ENCODE data around the gene ACTG1. TPM values are rescaled to one million over a fixed set of nuclear protein-coding genes. Genes with fewer than 3 reads are reported as not detected.
"Not testable (repeated sequence)": the region's sequence is repeated elsewhere in the genome, so short reads cannot be mapped to it uniquely, and the experiment has no call there.

Gene ACTG1
- total RNA-seq, 1 donor from 2014 or later = 2,949 TPM

DNA sequence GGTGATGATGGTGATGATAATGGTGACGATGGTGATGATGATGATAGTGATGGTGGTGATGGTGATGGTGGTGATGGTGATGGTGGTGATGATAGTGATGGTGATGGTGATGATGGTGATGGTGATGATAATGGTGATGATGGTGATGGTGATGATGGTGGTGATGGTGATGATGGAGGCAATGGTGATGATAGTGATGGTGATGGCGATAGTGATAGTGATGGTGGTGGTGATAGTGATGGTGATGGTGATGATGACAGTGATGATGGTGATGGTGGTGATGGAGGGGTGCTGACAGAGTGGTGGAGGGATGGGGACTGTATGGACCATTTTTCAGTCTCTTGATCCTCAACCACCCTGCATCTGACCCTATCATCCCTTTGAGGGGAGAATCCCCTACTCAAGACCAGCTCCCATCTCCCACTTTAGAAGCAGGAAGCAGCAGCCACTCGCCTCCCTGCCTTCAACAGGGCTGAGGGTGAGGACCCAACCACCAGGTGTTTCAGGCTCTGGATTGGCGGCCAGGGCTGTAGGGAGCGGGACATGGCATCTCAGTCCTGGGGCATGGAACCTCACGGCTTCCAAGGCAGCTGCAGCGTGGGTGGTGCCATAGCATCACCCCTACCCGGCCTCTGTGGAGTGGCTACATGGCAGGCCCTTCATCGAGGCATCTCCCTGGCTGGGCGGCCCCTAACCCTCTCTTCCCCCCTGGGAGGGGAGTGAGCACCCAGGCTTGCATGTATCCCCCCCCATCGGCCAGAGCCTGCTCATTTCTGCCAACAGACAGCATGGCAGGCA, 20.1 kb upstream of the ACTG1 start:
- no peak for ATAC-seq (ENCODE audit: low read depth)
- Mint-ChIP-seq H3K36me3 (ENCODE audit: low read depth) (peaks cover 2% of the 10 kb centered on the region), H3K4me1 (peaks cover 18% of the 10 kb centered on the region), H3K9me3 (no peaks in the 10 kb centered on the region), H3K4me3 (no peak overlapping the region), H3K27ac (no peak overlapping the region), H3K27me3 (peaks cover 1% of the 10 kb centered on the region)
- ChIA-PET POLR2A (interaction anchor here (0.8 kb wide), 1 partner anchor 14 kb away, joined by 3 read pairs; no protein-coding TSS in a partner anchor), CTCF (interaction anchor here (1.1 kb wide), 1 partner anchor 14 kb away, joined by 3 read pairs; no protein-coding TSS in a partner anchor)
- TF ChIP-seq, protein P1, sequence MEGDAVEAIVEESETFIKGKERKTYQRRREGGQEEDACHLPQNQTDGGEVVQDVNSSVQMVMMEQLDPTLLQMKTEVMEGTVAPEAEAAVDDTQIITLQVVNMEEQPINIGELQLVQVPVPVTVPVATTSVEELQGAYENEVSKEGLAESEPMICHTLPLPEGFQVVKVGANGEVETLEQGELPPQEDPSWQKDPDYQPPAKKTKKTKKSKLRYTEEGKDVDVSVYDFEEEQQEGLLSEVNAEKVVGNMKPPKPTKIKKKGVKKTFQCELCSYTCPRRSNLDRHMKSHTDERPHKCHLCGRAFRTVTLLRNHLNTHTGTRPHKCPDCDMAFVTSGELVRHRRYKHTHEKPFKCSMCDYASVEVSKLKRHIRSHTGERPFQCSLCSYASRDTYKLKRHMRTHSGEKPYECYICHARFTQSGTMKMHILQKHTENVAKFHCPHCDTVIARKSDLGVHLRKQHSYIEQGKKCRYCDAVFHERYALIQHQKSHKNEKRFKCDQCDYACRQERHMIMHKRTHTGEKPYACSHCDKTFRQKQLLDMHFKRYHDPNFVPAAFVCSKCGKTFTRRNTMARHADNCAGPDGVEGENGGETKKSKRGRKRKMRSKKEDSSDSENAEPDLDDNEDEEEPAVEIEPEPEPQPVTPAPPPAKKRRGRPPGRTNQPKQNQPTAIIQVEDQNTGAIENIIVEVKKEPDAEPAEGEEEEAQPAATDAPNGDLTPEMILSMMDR (IDR thresholded peaks at IDR 0.05) = no peak
- intact Hi-C loops (cut with micrococcal nuclease) = no loop called here
- no peak for DNase-seq

GRCh38 chr17:81531998-81532404, 19.4 kb upstream of the ACTG1 start:
- peaks cover 13% of the 10 kb centered on the region for H3K4me1 Mint-ChIP-seq
- H3K4me3 Mint-ChIP-seq; H3K27ac Mint-ChIP-seq; DNase-seq; intact Hi-C loops (cut with micrococcal nuclease); CTCF ChIA-PET; H3K27me3 Mint-ChIP-seq; H3K36me3 Mint-ChIP-seq (ENCODE audit: low read depth); POLR2A ChIA-PET; H3K9me3 Mint-ChIP-seq; ATAC-seq (ENCODE audit: low read depth): not testable (repeated sequence)

GRCh38 chr17:81531013-81531412, 18.4 kb upstream of the ACTG1 start:
- H3K27ac Mint-ChIP-seq = not testable (repeated sequence)
- POLR2A ChIA-PET = interaction anchor here (1.2 kb wide), 1 partner anchor 12 kb away, joined by 3 read pairs; no protein-coding TSS in a partner anchor

DNA sequence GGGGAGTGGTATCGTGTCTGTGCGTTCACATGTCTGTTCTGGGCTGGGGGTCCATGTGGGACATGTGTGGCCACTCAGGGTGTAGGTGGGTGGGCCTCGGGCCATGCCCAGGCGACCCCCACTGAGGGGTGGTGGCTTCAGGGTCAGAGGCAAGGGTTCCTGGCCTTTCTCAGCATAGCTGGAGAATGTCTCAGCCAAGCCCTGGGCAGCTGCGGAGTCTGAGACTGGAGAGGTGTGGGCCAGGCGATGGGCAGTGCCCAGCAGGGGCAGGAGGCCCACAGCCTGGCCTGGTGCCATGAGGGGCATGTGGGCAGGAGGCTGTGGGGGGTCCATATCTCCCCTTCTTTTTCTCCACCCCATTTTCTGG, 16.8 kb upstream of the ACTG1 start:
- Mint-ChIP-seq H3K27me3 (no peaks in the 10 kb centered on the region), H3K4me1 (peaks cover 11% of the 10 kb centered on the region), H3K27ac (no peak overlapping the region), H3K36me3 (ENCODE audit: low read depth) (no peaks in the 10 kb centered on the region), H3K9me3 (no peaks in the 10 kb centered on the region), H3K4me3 (no peak overlapping the region)
- ChIA-PET CTCF (no interaction called here), POLR2A (interaction anchor here (1.1 to 1.5 kb wide), 2 partner anchors 11 to 17 kb away, joined by 3 to 4 read pairs; no protein-coding TSS in a partner anchor)
- no peak for ATAC-seq (ENCODE audit: low read depth)
- intact Hi-C loops (cut with micrococcal nuclease) = no loop called here
- DNase-seq = no peak
- TF ChIP-seq, protein P1 (IDR thresholded peaks at IDR 0.05) = no peak

More at GRCh38 chr17:81531013-81531412, 18.4 kb upstream of the ACTG1 start:
- H3K9me3 Mint-ChIP-seq; ATAC-seq (ENCODE audit: low read depth); H3K27me3 Mint-ChIP-seq; CTCF ChIA-PET; H3K36me3 Mint-ChIP-seq (ENCODE audit: low read depth); intact Hi-C loops (cut with micrococcal nuclease); DNase-seq; H3K4me3 Mint-ChIP-seq: not testable (repeated sequence)
- peaks cover 13% of the 10 kb centered on the region for H3K4me1 Mint-ChIP-seq

- DNase-seq = no peak
- TF ChIP-seq, protein P1 (IDR thresholded peaks at IDR 0.05) = no peak
- no peaks in the 10 kb centered on the region for H3K9me3 Mint-ChIP-seq
- H3K4me3 Mint-ChIP-seq = no peak overlapping the region
- H3K27ac Mint-ChIP-seq = no peak overlapping the region
- H3K36me3 Mint-ChIP-seq (ENCODE audit: low read depth) = no peaks in the 10 kb centered on the region
- ATAC-seq (ENCODE audit: low read depth) = no peak
- H3K4me1 Mint-ChIP-seq = peaks cover 6% of the 10 kb centered on the region
- no peaks in the 10 kb centered on the region for H3K27me3 Mint-ChIP-seq
- intact Hi-C loops (cut with micrococcal nuclease) = no loop called here
- ChIA-PET POLR2A (interaction anchor here (1.1 to 1.5 kb wide), 2 partner anchors 11 to 17 kb away, joined by 3 to 4 read pairs; no protein-coding TSS in a partner anchor), CTCF (no interaction called here)
These were observed 16.2 kb upstream of the ACTG1 start for GRCh38 chr17:81528651-81529436.

DNA sequence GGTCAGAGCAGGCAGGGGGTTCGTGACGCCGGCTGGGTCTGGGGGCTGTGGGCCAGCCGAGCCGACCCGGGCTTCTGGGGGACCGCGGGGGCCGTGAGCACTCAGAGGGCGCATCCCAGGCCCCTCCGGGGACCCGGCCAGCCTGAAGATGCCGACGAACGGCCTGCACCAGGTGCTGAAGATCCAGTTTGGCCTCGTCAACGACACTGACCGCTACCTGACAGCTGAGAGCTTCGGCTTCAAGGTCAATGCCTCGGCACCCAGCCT, 15.7 kb upstream of the ACTG1 start:
- H3K9me3 Mint-ChIP-seq = no peaks in the 10 kb centered on the region
- POLR2A ChIA-PET = interaction anchor here (1.5 kb wide), 1 partner anchor 10 kb away, joined by 4 read pairs; no protein-coding TSS in a partner anchor
- no peak for ATAC-seq (ENCODE audit: low read depth)

More for the DNA sequence above, 15.7 kb upstream of the ACTG1 start:
- no peak for DNase-seq
- no peaks in the 10 kb centered on the region for H3K36me3 Mint-ChIP-seq (ENCODE audit: low read depth)
- H3K4me1 Mint-ChIP-seq = peaks cover 3% of the 10 kb centered on the region
- TF ChIP-seq, protein P1 (IDR thresholded peaks at IDR 0.05) = no peak
- CTCF ChIA-PET = no interaction called here
- intact Hi-C loops (cut with micrococcal nuclease) = no loop called here
- H3K4me3 Mint-ChIP-seq = no peak overlapping the region
- no peaks in the 10 kb centered on the region for H3K27me3 Mint-ChIP-seq
- no peak overlapping the region for H3K27ac Mint-ChIP-seq
